K562 (cell line): ENCODE results near the gene PRIM1. TPM values are rescaled to one million over a fixed set of nuclear protein-coding genes. Genes with fewer than 3 reads are reported as not detected.
A peak's percentile ranks its signal among the peaks of the same experiment; 100 is the strongest.

ENCODE experiments used
- ATAC-seq: fragments of 200-7000 bp; cut with Tn5 transposase; 3 replicates; pipeline ENCODE4 v1.9.1; 2020; ENCODE audit warnings: moderate library complexity
- BruUV-seq: library from RNA; stranded (reverse); fragments of 400-500 nt; replicated peaks from 2 replicates; lab custom pipeline; 2021; lab: Mats Ljungman, UMichigan
- CTCF ChIA-PET: fragments of 300-600 bp; formaldehyde crosslinking; extraction: SDS; loops from one replicate; lab custom pipeline; 2021; ENCODE audit warnings: low intra/inter-chr PET ratio; lab: Yijun Ruan, JAX
- POLR2A ChIA-PET: fragments of 300-600, 350-650 bp; sonication (Branson Sonifier 250); formaldehyde crosslinking; extraction: SDS; loops from one replicate; lab custom pipeline; 2021; ENCODE audit warnings: antibody characterized with exemption, inconsistent platforms; lab: Yijun Ruan, JAX
- DNase-seq, 4 experiments: peaks; one replicate each; pipeline versions ENCODE4 v3.0.0 to v3.0.0-alpha.2; 2011 to 2018; ENCODE audit warnings: low spot score in 3 of 4, mixed read lengths in 3 of 4; ENCODE audit errors: extremely low read depth in 1 of 4
- FAIRE-seq: peaks from 2 replicates; lab custom pipeline; 2011; peaks lifted over from hg19 to GRCh38; lab: Jason Lieb, UNC
- H2AFZ ChIP-seq: 2 replicates; pipeline ENCODE4 v1.6.0; 2011; ENCODE audit warnings: low read depth, low read length, control low read depth, inconsistent platforms
- H3K27ac ChIP-seq: fragments of 200-600 bp; 3 replicates; pipeline ENCODE4 v1.8.0; 2011; ENCODE audit warnings: low read depth, mild to moderate bottlenecking, control low read depth, inconsistent platforms, low read length, moderate library complexity, mixed read lengths; ENCODE audit errors: extremely low read depth
- H3K27me3 ChIP-seq, 2 experiments: fragments of 300-600 bp in 1 of 2; 2 replicates in 1 of 2; 3 replicates in 1 of 2; pipeline versions ENCODE4 v1.6.0 to v1.8.0; 2011; ENCODE audit warnings: inconsistent platforms in 2 of 2, low read length in 2 of 2, mild to moderate bottlenecking in 1 of 2, mixed read lengths in 1 of 2, moderate library complexity in 1 of 2; ENCODE audit not compliant: control insufficient read depth in 2 of 2, insufficient read depth in 2 of 2
- H3K36me3 ChIP-seq: fragments of 300-600 bp; 3 replicates; pipeline ENCODE4 v1.8.0; 2011; ENCODE audit warnings: mild to moderate bottlenecking, low read length, inconsistent platforms; ENCODE audit not compliant: control insufficient read depth, insufficient read depth
- H3K4me1 ChIP-seq, 2 experiments: fragments of 200-600 bp in 1 of 2; replicated peaks in 1 of 2; 2 replicates in 1 of 2; 3 replicates in 1 of 2; pipeline versions ENCODE4 v1.5.1 to v1.8.0; 2011; ENCODE audit warnings: inconsistent platforms in 2 of 2, low read length in 2 of 2, mild to moderate bottlenecking in 1 of 2, mixed read lengths in 1 of 2, moderate library complexity in 1 of 2; ENCODE audit not compliant: control insufficient read depth in 2 of 2, insufficient read depth in 2 of 2
- H3K4me2 ChIP-seq: 2 replicates; pipeline ENCODE4 v1.6.1; 2011; ENCODE audit warnings: low read length, control low read depth, inconsistent platforms, mixed read lengths; ENCODE audit not compliant: insufficient read depth
- H3K4me3 ChIP-seq: fragments of 200-600 bp; sonication (generic), shearing (Covaris generic); 2 replicates; pipeline ENCODE4 v1.5.1; 2016; ENCODE audit warnings: control low read depth, inconsistent platforms
- H3K79me2 ChIP-seq: fragments of 200-600 bp; 3 replicates; pipeline ENCODE4 v1.8.0; 2011; ENCODE audit warnings: low read length, inconsistent platforms; ENCODE audit not compliant: control insufficient read depth, insufficient read depth
- H3K9ac ChIP-seq, 2 experiments: 2 replicates each; pipeline versions ENCODE4 v1.6.0 to v1.6.1; 2011; ENCODE audit warnings: low read depth in 2 of 2, low read length in 2 of 2, control low read depth in 1 of 2, inconsistent platforms in 1 of 2, mild to moderate bottlenecking in 1 of 2, mixed read lengths in 1 of 2; ENCODE audit not compliant: insufficient read depth in 1 of 2
- H3K9me1 ChIP-seq: one replicate; pipeline ENCODE4 v1.6.0; 2011; ENCODE audit warnings: inconsistent platforms, mild to moderate bottlenecking, low read length, moderate library complexity; ENCODE audit not compliant: control insufficient read depth, insufficient read depth
- H3K9me3 ChIP-seq: replicated peaks from 2 replicates; pipeline ENCODE4 v1.5.1; 2011; ENCODE audit warnings: low read depth, low read length, inconsistent platforms; ENCODE audit not compliant: control insufficient read depth, insufficient read depth
- H4K20me1 ChIP-seq: replicated peaks from 2 replicates; pipeline ENCODE4 v1.6.1; 2011; ENCODE audit warnings: low read length, inconsistent platforms, mixed read lengths; ENCODE audit not compliant: control insufficient read depth, insufficient read depth
- CBFA2T2 ChIP-seq: fragments of 450-650 bp; conservative IDR thresholded peaks from 2 replicates; pipeline ENCODE4 v1.6.1; 2017; ENCODE audit warnings: mild to moderate bottlenecking
- CUX1 ChIP-seq: fragments of 200-800 bp; sonication (Bioruptor generic); IDR thresholded peaks from 2 replicates; pipeline ENCODE4 v1.6.1; 2016; ENCODE audit warnings: missing genetic modification characterization, missing compliant biosample characterization
- HSF4 ChIP-seq: fragments of 250-450 bp; sonication (Bioruptor Pico); IDR thresholded peaks from 2 replicates; pipeline ENCODE4 v2.1.2; 2022; ENCODE audit warnings: mild to moderate bottlenecking, moderate library complexity, borderline replicate concordance
- LCOR ChIP-seq: sonication (generic); formaldehyde crosslinking; IDR thresholded peaks from 2 replicates; pipeline ENCODE4 v1.8.0; 2022; ENCODE audit warnings: mild to moderate bottlenecking, missing genetic modification reagents
- RBFOX2 ChIP-seq: fragments of 200-400 bp; formaldehyde crosslinking; IDR thresholded peaks from 2 replicates; pipeline ENCODE4 v1.6.1; 2017; ENCODE audit warnings: low read depth, mild to moderate bottlenecking, low read length, moderate library complexity
- TEAD4 ChIP-seq, 2 experiments: sonication (generic) in 1 of 2; formaldehyde crosslinking in 1 of 2; IDR thresholded peaks; 2 replicates each; pipeline versions ENCODE4 v1.6.1 to v1.8.0; 2012 to 2022; ENCODE audit warnings: borderline replicate concordance in 1 of 2, inconsistent platforms in 1 of 2, low read length in 1 of 2, mild to moderate bottlenecking in 1 of 2, missing genetic modification reagents in 1 of 2
- ZNF263 ChIP-seq: sonication (generic); formaldehyde crosslinking; IDR thresholded peaks from 2 replicates; pipeline ENCODE4 v1.8.0; 2022; ENCODE audit warnings: mild to moderate bottlenecking, missing genetic modification reagents, borderline replicate concordance
- WGBS: fragments of 100-300 bp; shearing (Covaris generic); methylation state at CpG from one replicate; pipeline ENCODE4 v1.1.6; 2016; ENCODE audit warnings: low coverage, mixed read lengths; ENCODE audit not compliant: insufficient coverage; ENCODE audit errors: missing lambda C conversion rate; 5-methylcytosine and 5-hydroxymethylcytosine counted together
- in situ Hi-C: fragments of 300-500 bp; cut with MboI; formaldehyde crosslinking; loops from 4 replicates; pipeline ENCODE4 v1.15.0; 2018; ENCODE audit warnings: inconsistent platforms, mixed read lengths
- intact Hi-C: fragments of 100-400 bp; cut with micrococcal nuclease; formaldehyde crosslinking; loops from 2 replicates; pipeline ENCODE4 v1.14.2; 2022
- polyA plus RNA-seq, 8 experiments: library from polyadenylated mRNA; depleted of rRNA in 4 of 8; stranded (reverse) in 5 of 8; unstranded in 3 of 8; fragments of >200 nt; fragmentation: Nextera tagmentation in 2 of 8; fragmentation: Illumina TruSeq in 1 of 8; extraction: Ambion mirVana in 2 of 8; extraction: Trizol in 1 of 8; gene quantifications; 2 replicates each; pipeline versions ENCODE4 v1.2.1 to v1.2.3, GENCODE V29; 2011 to 2014; ENCODE audit warnings: inconsistent platforms in 1 of 8, missing spikeins in 1 of 8
- total RNA-seq, 7 experiments: library from RNA; depleted of rRNA in 6 of 7; stranded (reverse); fragments of >200 nt in 6 of 7; fragmentation: Illumina TruSeq in 2 of 7; extraction: Trizol in 2 of 7; gene quantifications; 2 replicates each; pipeline versions ENCODE4 v1.2.1 to v1.2.3, GENCODE V29; 2011 to 2021; ENCODE audit warnings: low replicate concordance in 1 of 7

Gene PRIM1
- total and polyA plus RNA-seq, 9 of the 15 experiments (the other 6 are each of a cell fraction or from before 2014, with no cell fraction given) = 67.2 to 179 (median 140) TPM

DNA sequence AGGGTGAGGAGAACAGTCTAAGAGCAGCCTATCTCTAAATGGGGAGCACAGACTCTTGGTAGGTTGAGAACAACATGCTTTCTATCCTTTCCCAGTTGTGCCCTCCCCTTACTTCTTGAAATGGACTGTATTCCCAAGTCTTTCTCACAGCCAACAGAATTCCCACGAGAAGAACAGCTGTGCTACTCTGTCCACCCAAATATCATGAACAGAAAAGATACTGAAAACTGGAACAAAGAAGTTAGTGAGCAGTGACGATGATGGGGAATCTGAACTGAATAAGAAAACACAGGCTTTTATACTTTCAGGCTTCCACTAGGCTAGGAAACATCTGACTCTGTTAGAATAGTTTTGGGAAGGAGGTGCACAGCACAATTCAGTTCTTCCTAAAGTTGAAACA, 30.4 kb downstream of the PRIM1 start:
- intact Hi-C loops = no loop called here

GRCh38 chr12:56721216-56721615, 30.9 kb downstream of the PRIM1 start:
- H3K4me3 ChIP-seq = peak overlapping the region; percentile 89; the same call in 1 of the 2 replicates
- peak overlapping the region; percentile 43; the same call in 2 of the 3 replicates for H3K27ac ChIP-seq
- peaks cover 82% of the 10 kb centered on the region for H3K36me3 ChIP-seq
- ATAC-seq (peak; percentile 9), FAIRE-seq (peak; percentile 60), DNase-seq (peak; percentile 63 to 72 (median 65))
- intact Hi-C loops = no loop called here
- H3K9me3 ChIP-seq = no peaks in the 10 kb centered on the region
- H3K79me2 ChIP-seq = peaks cover 87% of the 10 kb centered on the region
- H3K27me3 ChIP-seq = no peaks in the 10 kb centered on the region
- CTCF ChIA-PET = no interaction called here
- H4K20me1 ChIP-seq = peaks cover 57% of the 10 kb centered on the region
- peak overlapping the region; percentile 79 to 100; a peak in 3 of 4 replicates for H3K9ac ChIP-seq
- in situ Hi-C loops = loop anchor here (10.0 kb wide), 1 partner anchor 76 kb away; the partner anchor contains the start of gene ATP5F1B
- H2AFZ ChIP-seq = no peak overlapping the region
- H3K4me1 ChIP-seq = peaks cover 28 to 44% of the 10 kb centered on the region in 2 experiments
- 3% methylated on average over 2 of the region's 2 CpGs for WGBS
- peak overlapping the region; percentile 99 for H3K4me2 ChIP-seq
- no TSS peak for BruUV-seq
- H3K9me1 ChIP-seq = peaks cover 33% of the 10 kb centered on the region
- POLR2A ChIA-PET = interaction anchor here (0.6 to 4.6 kb wide), 6 partner anchors 11 to 298 kb away, joined by 3 to 32 read pairs (median 3); partner anchors contain the start of gene ATP5F1B
- TF ChIP-seq CUX1 (CRISPR knock-in tag) (no peak), TEAD4 (IDR thresholded peaks at IDR 0.05; ENCODE audit: low read length) (0 out of 2 replicates have a peak, but pooled peaks have one; percentile 5), TEAD4 (CRISPR knock-in tag; IDR thresholded peaks at IDR 0.05; ENCODE audit: borderline replicate concordance) (no peak)

More for the DNA sequence above, 30.4 kb downstream of the PRIM1 start:
- Histone ChIP-seq H3K4me2 (peak overlapping the region; percentile 99), H3K9me3 (no peaks in the 10 kb centered on the region), H3K36me3 (peaks cover 77% of the 10 kb centered on the region), H3K4me1 (peaks cover 28 to 44% of the 10 kb centered on the region in 2 experiments), H3K27ac (peak overlapping the region; percentile 43; the same call in 2 of the 3 replicates), H2AFZ (no peak overlapping the region), H4K20me1 (peaks cover 52% of the 10 kb centered on the region), H3K9me1 (peaks cover 28% of the 10 kb centered on the region), H3K9ac (peak overlapping the region; percentile 79 to 100), H3K27me3 (no peaks in the 10 kb centered on the region), H3K4me3 (peak overlapping the region; percentile 89; the same call in 1 of the 2 replicates), H3K79me2 (peaks cover 82% of the 10 kb centered on the region)
- FAIRE-seq (no peak), DNase-seq (no peak), ATAC-seq (no peak)
- 6% methylated on average over 2 of the region's 2 CpGs for WGBS
- in situ Hi-C loops = loop anchor here (10.0 kb wide), 1 partner anchor 77 kb away; the partner anchor contains the start of gene ATP5F1B
- no TSS peak for BruUV-seq
- TF ChIP-seq HSF4 (CRISPR knock-in tag) (no peak), CBFA2T2 (no peak), RBFOX2 (peak; percentile 32; the same call in 1 of the 2 replicates), ZNF263 (0 out of 2 replicates have a peak, but pooled peaks have one; percentile 24), LCOR (0 out of 2 replicates have a peak, but pooled peaks have one; percentile 18)
- CTCF ChIA-PET = no interaction called here
- POLR2A ChIA-PET = interaction anchor here (0.6 to 4.6 kb wide), 5 partner anchors 12 to 361 kb away, joined by 3 to 32 read pairs (median 4); partner anchors contain the start of gene ATP5F1B
